IMR-90 (cell line): ENCODE results near the gene MGLL. TPM values are rescaled to one million over a fixed set of nuclear protein-coding genes. Genes with fewer than 3 reads are reported as not detected.

Experiments
- ATAC-seq: fragments of 200-7000 bp; cut with Tn5 transposase; 2 replicates; pipeline ENCODE4 v1.9.1; 2020; ENCODE audit warnings: low read depth, mild to moderate bottlenecking, moderate library complexity
- BruUV-seq: library from RNA; stranded (reverse); fragments of 400-500 nt; replicated peaks from 2 replicates; lab custom pipeline; 2021; lab: Mats Ljungman, UMichigan
- CTCF ChIA-PET: fragments of 300-600 bp; formaldehyde crosslinking; extraction: SDS; loops from one replicate; lab custom pipeline; 2021; ENCODE audit warnings: antibody characterized with exemption; lab: Yijun Ruan, JAX
- POLR2A ChIA-PET: fragments of 300-600 bp; sonication (Branson Sonifier 250); formaldehyde crosslinking; loops from one replicate; lab custom pipeline; 2022; ENCODE audit warnings: antibody characterized with exemption; ENCODE audit not compliant: unreplicated experiment; lab: Charles Lee
- DNase-seq: peaks from one replicate; pipeline ENCODE4 v3.0.0; 2013
- H2AFZ ChIP-seq: replicated peaks from 2 replicates; pipeline ENCODE3; 2013; ENCODE audit warnings: low read length, mild to moderate bottlenecking; ENCODE audit not compliant: poor library complexity
- H2AK5ac ChIP-seq: 2 replicates; pipeline ENCODE4 v1.6.1; 2013; ENCODE audit warnings: low read depth, low read length, inconsistent platforms
- H2AK9ac ChIP-seq: replicated peaks from 2 replicates; pipeline ENCODE3; 2013; ENCODE audit warnings: mild to moderate bottlenecking, low read depth, low read length, moderate library complexity; ENCODE audit not compliant: poor library complexity
- H2BK120ac ChIP-seq: 2 replicates; pipeline ENCODE4 v1.6.1; 2013; ENCODE audit warnings: low read depth, low read length, inconsistent platforms
- H2BK15ac ChIP-seq: 3 replicates; pipeline ENCODE4 v1.6.1; 2013; ENCODE audit warnings: low read depth, low read length, inconsistent platforms
- H2BK20ac ChIP-seq: 2 replicates; pipeline ENCODE4 v1.6.1; 2013; ENCODE audit warnings: low read depth, mild to moderate bottlenecking, inconsistent platforms, low read length, moderate library complexity
- H2BK5ac ChIP-seq: 2 replicates; pipeline ENCODE4 v1.6.1; 2013; ENCODE audit warnings: mild to moderate bottlenecking, low read depth, low read length, inconsistent platforms; ENCODE audit not compliant: poor library complexity, severe bottlenecking
- H3K14ac ChIP-seq: replicated peaks from 2 replicates; pipeline ENCODE4 v1.6.1; 2013; ENCODE audit warnings: low read depth, low read length, inconsistent platforms
- H3K18ac ChIP-seq: 2 replicates; pipeline ENCODE4 v1.6.1; 2013; ENCODE audit warnings: low read depth, low read length, control low read depth
- H3K23ac ChIP-seq: 2 replicates; pipeline ENCODE4 v1.6.1; 2013; ENCODE audit warnings: low read depth, low read length, inconsistent platforms
- H3K27ac ChIP-seq: 2 replicates; pipeline ENCODE4 v1.5.1; 2013; ENCODE audit warnings: mild to moderate bottlenecking, control low read depth, low read length; ENCODE audit not compliant: insufficient read depth
- H3K27me3 ChIP-seq: 2 replicates; pipeline ENCODE4 v1.6.1; 2013; ENCODE audit warnings: low read length; ENCODE audit not compliant: control insufficient read depth, insufficient read depth
- H3K36me3 ChIP-seq: 2 replicates; pipeline ENCODE4 v1.6.1; 2013; ENCODE audit warnings: low read length, mixed read lengths; ENCODE audit not compliant: control insufficient read depth, insufficient read depth
- H3K4ac ChIP-seq: 2 replicates; pipeline ENCODE4 v1.6.1; 2013; ENCODE audit warnings: low read depth, low read length, inconsistent platforms
- H3K4me1 ChIP-seq: 2 replicates; pipeline ENCODE4 v1.6.1; 2013; ENCODE audit warnings: low read length, mixed read lengths; ENCODE audit not compliant: control insufficient read depth, insufficient read depth
- H3K4me2 ChIP-seq: 2 replicates; pipeline ENCODE4 v1.6.1; 2013; ENCODE audit warnings: low read depth, mild to moderate bottlenecking, control low read depth, low read length, moderate library complexity
- H3K4me3 ChIP-seq: 2 replicates; pipeline ENCODE4 v1.5.1; 2013; ENCODE audit warnings: low read depth, mild to moderate bottlenecking, control low read depth, low read length, moderate library complexity; ENCODE audit not compliant: insufficient read depth
- H3K56ac ChIP-seq: 2 replicates; pipeline ENCODE4 v1.6.1; 2013; ENCODE audit warnings: low read length, inconsistent platforms; ENCODE audit not compliant: insufficient read depth; ENCODE audit errors: extremely low read depth
- H3K79me1 ChIP-seq, 2 experiments: 2 replicates each; pipeline ENCODE4 v1.6.1; 2013; ENCODE audit warnings: low read length in 2 of 2, inconsistent platforms in 1 of 2, low read depth in 1 of 2
- H3K9ac ChIP-seq: 2 replicates; pipeline ENCODE4 v1.6.1; 2013; ENCODE audit warnings: low read depth, low read length, control low read depth
- H3K9me1 ChIP-seq: 2 replicates; pipeline ENCODE4 v1.6.1; 2013; ENCODE audit warnings: low read length, inconsistent platforms; ENCODE audit not compliant: insufficient read depth
- H3K9me3 ChIP-seq: 2 replicates; pipeline ENCODE4 v1.6.1; 2013; ENCODE audit warnings: low read length; ENCODE audit not compliant: control insufficient read depth, insufficient read depth
- H4K20me1 ChIP-seq: 2 replicates; pipeline ENCODE4 v1.6.1; 2013; ENCODE audit warnings: low read length, inconsistent platforms; ENCODE audit not compliant: insufficient read depth
- H4K5ac ChIP-seq: 2 replicates; pipeline ENCODE4 v1.6.1; 2013; ENCODE audit warnings: mild to moderate bottlenecking, low read depth, low read length, control low read depth
- H4K8ac ChIP-seq, 2 experiments: 2 replicates each; pipeline ENCODE4 v1.6.1; 2013; ENCODE audit warnings: low read depth in 2 of 2, low read length in 2 of 2, control low read depth in 1 of 2, inconsistent platforms in 1 of 2
- H4K91ac ChIP-seq: 2 replicates; pipeline ENCODE4 v1.6.1; 2013; ENCODE audit warnings: low read depth, low read length, inconsistent platforms; ENCODE audit not compliant: insufficient read depth
- CHD1 ChIP-seq: IDR thresholded peaks from 2 replicates; pipeline ENCODE4 v1.6.1; 2012; ENCODE audit warnings: low read depth, low read length, improper control_type of control experiment
- CTCF ChIP-seq: conservative IDR thresholded peaks from 2 replicates; pipeline ENCODE4 v1.5.1; 2012; ENCODE audit warnings: mild to moderate bottlenecking, low read depth, low read length, improper control_type of control experiment
- ELK1 ChIP-seq: fragments of 150-350 bp; IDR thresholded peaks from 2 replicates; pipeline ENCODE4 v1.6.1; 2016; ENCODE audit warnings: low read depth, mild to moderate bottlenecking, low read length, moderate library complexity, borderline replicate concordance
- RFX5 ChIP-seq: IDR thresholded peaks from 2 replicates; pipeline ENCODE4 v1.8.0; 2012; ENCODE audit warnings: low read depth, mild to moderate bottlenecking, low read length, moderate library complexity
- SMC3 ChIP-seq: fragments of 150-350 bp; IDR thresholded peaks from 2 replicates; pipeline ENCODE4 v1.6.1; 2016; ENCODE audit warnings: low read depth, mild to moderate bottlenecking, antibody characterized with exemption, low read length, moderate library complexity
- WGBS, 2 experiments: methylation state at CpG; one replicate each; pipeline versions ENCODE4 v1.1.5 to v1.1.7; 2013; ENCODE audit warnings: missing lambda C conversion rate in 2 of 2; ENCODE audit not compliant: insufficient read length in 1 of 2; ENCODE audit errors: extremely low coverage in 2 of 2; 5-methylcytosine and 5-hydroxymethylcytosine counted together
- dilution Hi-C: fragments of 300-500 bp; cut with HindIII; formaldehyde crosslinking; loops from one replicate; pipeline ENCODE4 v1.14.3; 2018; ENCODE audit warnings: low sequenced_read_pairs; ENCODE audit not compliant: unreplicated experiment
- in situ Hi-C: fragments of 300-500 bp; cut with MboI; formaldehyde crosslinking; loops from 3 replicates; pipeline ENCODE4 v1.14.3; 2019; ENCODE audit warnings: low sequenced_read_pairs, inconsistent platforms, mixed read lengths
- intact Hi-C: fragments of 100-400 bp; cut with micrococcal nuclease; formaldehyde crosslinking; loops from 2 replicates; pipeline ENCODE4 v1.10.0; 2022
- polyA plus RNA-seq, 3 experiments: library from polyadenylated mRNA; depleted of rRNA; stranded (reverse); fragments of >200 nt; gene quantifications; 2 replicates each; pipeline ENCODE4 v1.2.3, GENCODE V29; 2012; ENCODE audit warnings: low replicate concordance in 1 of 3
- total RNA-seq: library from RNA; depleted of rRNA; stranded (reverse); fragments of >200 nt; gene quantifications from 2 replicates; pipeline ENCODE4 v1.2.3, GENCODE V29; 2012

The MGLL gene
- total and polyA plus RNA-seq, 2 of the 4 experiments (the other 2 are of a cell fraction) = 23.7 to 60.6 TPM

GRCh38 chr3:127762787-127763105 is 59.6 kb downstream of the MGLL start:
- H3K56ac ChIP-seq = no peak overlapping the region; the same call in 1 of the 2 replicates
- H3K4me2 ChIP-seq = no peak overlapping the region
- H4K8ac ChIP-seq = peak overlapping the region in 1 of 2 experiments; percentile 57; a peak in 1 of 4 replicates
- H3K27ac ChIP-seq = no peak overlapping the region
- no TSS peak for BruUV-seq
- H2BK5ac ChIP-seq = no peak overlapping the region
- POLR2A ChIA-PET = interaction anchor here (0.6 kb wide), 1 partner anchor 57 kb away, joined by 3 read pairs; no protein-coding TSS in a partner anchor
- H4K20me1 ChIP-seq = no peaks in the 10 kb centered on the region
- peak overlapping the region; percentile 57; the same call in 2 of the 3 replicates for H2BK15ac ChIP-seq
- CTCF ChIA-PET = interaction anchor here (1.2 kb wide), 1 partner anchor 56 kb away, joined by 3 read pairs; no protein-coding TSS in a partner anchor
- no peaks in the 10 kb centered on the region for H3K27me3 ChIP-seq
- H3K23ac ChIP-seq = peak overlapping the region; percentile 41; the same call in 1 of the 2 replicates
- H3K18ac ChIP-seq = no peak overlapping the region
- peak overlapping the region; percentile 59 for H3K4ac ChIP-seq
- TF ChIP-seq ELK1 (no peak), CHD1 (no peak), SMC3 (no peak), RFX5 (no peak), CTCF (no peak)
- no peak overlapping the region for H2AK9ac ChIP-seq
- ATAC-seq = no peak
- dilution Hi-C loops = no loop called here
- no peak overlapping the region for H3K4me3 ChIP-seq
- peak overlapping the region; percentile 50 for H4K91ac ChIP-seq
- intact Hi-C loops = no loop called here
- H2AK5ac ChIP-seq = peak overlapping the region; percentile 65; the same call in 1 of the 2 replicates
- H3K9ac ChIP-seq = no peak overlapping the region
- H2BK20ac ChIP-seq = peak overlapping the region; percentile 74
- H3K79me1 ChIP-seq = peaks cover 62 to 83% of the 10 kb centered on the region in 2 experiments
- H2BK120ac ChIP-seq = peak overlapping the region; percentile 54; the same call in 1 of the 2 replicates
- H3K9me1 ChIP-seq = peaks cover 28% of the 10 kb centered on the region
- peak overlapping the region; percentile 55 for H3K14ac ChIP-seq
- no peaks in the 10 kb centered on the region for H3K9me3 ChIP-seq
- H3K36me3 ChIP-seq = peaks cover 7% of the 10 kb centered on the region
- WGBS, 2 experiments = 100% methylated on average over 1 of the region's 1 CpG; no CpG with 5 or more reads in 1 of the 2 experiments
- in situ Hi-C loops = no loop called here
- H3K4me1 ChIP-seq = peaks cover 21% of the 10 kb centered on the region
- no peak overlapping the region for H2AFZ ChIP-seq
- no peak overlapping the region for H4K5ac ChIP-seq
- DNase-seq = no peak
